Neuronal stem cell (in vitro differentiated cells): ENCODE results near the gene EIF2B1. TPM values are rescaled to one million over a fixed set of nuclear protein-coding genes. Genes with fewer than 3 reads are reported as not detected.

Source experiments
- DNase-seq: peaks from one replicate; pipeline ENCODE4 v3.0.0-alpha.2; 2013; ENCODE audit warnings: low spot score
- H2AFZ ChIP-seq: one replicate; pipeline ENCODE4 v1.6.1; 2013; ENCODE audit warnings: mild to moderate bottlenecking, low read length, inconsistent platforms
- H2AK5ac ChIP-seq: 2 replicates; pipeline ENCODE4 v1.6.1; 2013; ENCODE audit warnings: low read depth, mild to moderate bottlenecking, inconsistent platforms, low read length, moderate library complexity, mixed read lengths
- H2BK120ac ChIP-seq: 2 replicates; pipeline ENCODE4 v1.6.1; 2013; ENCODE audit warnings: low read depth, mild to moderate bottlenecking, inconsistent platforms, low read length, moderate library complexity, mixed read lengths
- H2BK12ac ChIP-seq: one replicate; pipeline ENCODE4 v1.6.1; 2013; ENCODE audit warnings: low read length, inconsistent platforms
- H2BK15ac ChIP-seq: 2 replicates; pipeline ENCODE4 v1.6.1; 2013; ENCODE audit warnings: mild to moderate bottlenecking, low read length, inconsistent platforms, mixed read lengths
- H2BK5ac ChIP-seq: one replicate; pipeline ENCODE4 v1.6.1; 2013; ENCODE audit warnings: inconsistent platforms, mild to moderate bottlenecking, low read length, moderate library complexity
- H3K14ac ChIP-seq: one replicate; pipeline ENCODE4 v1.6.1; 2013; ENCODE audit warnings: low read length, inconsistent platforms
- H3K18ac ChIP-seq: 2 replicates; pipeline ENCODE4 v1.6.1; 2013; ENCODE audit warnings: low read length, inconsistent platforms
- H3K23ac ChIP-seq: 2 replicates; pipeline ENCODE4 v1.6.1; 2013; ENCODE audit warnings: low read depth, mild to moderate bottlenecking, mixed read lengths, low read length, inconsistent platforms; ENCODE audit not compliant: poor library complexity
- H3K27ac ChIP-seq: replicated peaks from 3 replicates; pipeline ENCODE4 v1.5.1; 2013; ENCODE audit warnings: low read length, inconsistent platforms
- H3K27me3 ChIP-seq, 3 experiments: 2 replicates each; pipeline ENCODE4 v1.6.1; 2013; ENCODE audit warnings: low read length in 3 of 3, mild to moderate bottlenecking in 2 of 3, inconsistent platforms in 1 of 3, low read depth in 1 of 3, mixed read lengths in 1 of 3, moderate library complexity in 1 of 3; ENCODE audit not compliant: control insufficient read depth in 3 of 3, insufficient read depth in 3 of 3
- H3K36me3 ChIP-seq, 2 donors: replicated peaks in 1 of 2; 2 replicates each; pipeline ENCODE4 v1.6.1; 2013; ENCODE audit warnings: low read length in 2 of 2; ENCODE audit not compliant: control insufficient read depth in 2 of 2, insufficient read depth in 2 of 2
- H3K4ac ChIP-seq: 2 replicates; pipeline ENCODE4 v1.6.1; 2013; ENCODE audit warnings: inconsistent platforms, mild to moderate bottlenecking, low read length, moderate library complexity
- H3K4me1 ChIP-seq, 2 donors: 1 replicate in 1 of 2; 2 replicates in 1 of 2; pipeline ENCODE4 v1.6.1; 2013; ENCODE audit warnings: low read length in 2 of 2, low read depth in 1 of 2; ENCODE audit not compliant: control insufficient read depth in 2 of 2, insufficient read depth in 1 of 2
- H3K4me2 ChIP-seq: one replicate; pipeline ENCODE4 v1.6.1; 2013; ENCODE audit warnings: mild to moderate bottlenecking, low read length, inconsistent platforms; ENCODE audit not compliant: insufficient read depth, poor library complexity, severe bottlenecking
- H3K4me3 ChIP-seq, 2 donors: 2 replicates each; pipeline ENCODE4 v1.5.1; 2013; ENCODE audit warnings: low read length in 2 of 2, mild to moderate bottlenecking in 2 of 2, inconsistent platforms in 1 of 2, moderate library complexity in 1 of 2
- H3K79me1 ChIP-seq: one replicate; pipeline ENCODE4 v1.6.1; 2013; ENCODE audit warnings: low read depth, mild to moderate bottlenecking, inconsistent platforms, low read length, moderate library complexity
- H3K9ac ChIP-seq: one replicate; pipeline ENCODE4 v1.6.1; 2013; ENCODE audit warnings: mild to moderate bottlenecking, low read depth, low read length, inconsistent platforms; ENCODE audit not compliant: poor library complexity
- H3K9me3 ChIP-seq, 2 donors: replicated peaks in 1 of 2; 2 replicates each; pipeline versions ENCODE3 to v1.6.1; 2013; ENCODE audit warnings: low read length in 2 of 2, mild to moderate bottlenecking in 2 of 2, inconsistent platforms in 1 of 2, low read depth in 1 of 2, mixed read lengths in 1 of 2, moderate library complexity in 1 of 2; ENCODE audit not compliant: control insufficient read depth in 2 of 2, insufficient read depth in 1 of 2
- H4K8ac ChIP-seq: one replicate; pipeline ENCODE4 v1.6.1; 2013; ENCODE audit warnings: low read depth, mild to moderate bottlenecking, inconsistent platforms, low read length, moderate library complexity
- H4K91ac ChIP-seq: one replicate; pipeline ENCODE4 v1.6.1; 2013; ENCODE audit warnings: low read length, low read depth, mild to moderate bottlenecking, inconsistent platforms; ENCODE audit not compliant: poor library complexity
- WGBS, 2 donors: extraction: QIAGEN DNeasy Blood & Tissue Kit; methylation state at CpG; one replicate each; pipeline ENCODE4 v1.1.7; 2013; ENCODE audit warnings: missing lambda C conversion rate in 2 of 2, mixed read lengths in 1 of 2; ENCODE audit not compliant: insufficient read length in 2 of 2, insufficient replicate concordance in 1 of 2; ENCODE audit errors: extremely low coverage in 2 of 2; 5-methylcytosine and 5-hydroxymethylcytosine counted together
- polyA plus RNA-seq, 2 experiments: library from polyadenylated mRNA; stranded (reverse); fragments of 200-250 nt; gene quantifications; one replicate each; pipeline ENCODE4 v1.2.3, GENCODE V29; 2013

Gene EIF2B1
- 29.6 TPM for polyA plus RNA-seq (2013, experiment 1 of 2)
- 29.4 TPM for polyA plus RNA-seq (2013, experiment 2 of 2)

GRCh38 chr12:123633379-123634141, at the start of gene EIF2B1, which contains the start of gene GTF2H3:
EIF2B1 (minus strand) TSS chr12:123633686; CDS start chr12:123633557, 129 bp downstream.
GTF2H3 (plus strand) TSS chr12:123633829; CDS start chr12:123633860, 31 bp downstream.
- Histone ChIP-seq H2AFZ (peak within 1 kb of the TSS; percentile 88), H4K91ac (no peak within 1 kb of the TSS), H3K27me3 (no peaks in the 10 kb centered on the region), H3K27ac (peak within 1 kb of the TSS; percentile 61), H3K4me3 (peak within 1 kb of the TSS; percentile 92 to 95), H2BK5ac (no peak within 1 kb of the TSS), H3K4me2 (peak within 1 kb of the TSS; percentile 81), H2BK12ac (no peak within 1 kb of the TSS), H2BK120ac (no peak within 1 kb of the TSS), H3K9me3 (no peaks in the 10 kb centered on the region), H3K14ac (no peak within 1 kb of the TSS), H3K79me1 (no peaks in the 10 kb centered on the region), H4K8ac (no peak within 1 kb of the TSS), H3K4me1 (peaks cover 2 to 9% of the 10 kb centered on the region in 2 donors), H3K36me3 (peaks cover 14 to 30% of the 10 kb centered on the region in 2 donors), H2BK15ac (no peak within 1 kb of the TSS), H2AK5ac (peak within 1 kb of the TSS; percentile 27), H3K4ac (no peak within 1 kb of the TSS), H3K23ac (peak within 1 kb of the TSS; percentile 93), H3K9ac (peak within 1 kb of the TSS; percentile 88), H3K18ac (peak within 1 kb of the TSS; percentile 89)
- WGBS, 2 donors = no CpG with 5 or more reads among the region's 52 CpGs
- DNase-seq = peak; percentile 95

DNA sequence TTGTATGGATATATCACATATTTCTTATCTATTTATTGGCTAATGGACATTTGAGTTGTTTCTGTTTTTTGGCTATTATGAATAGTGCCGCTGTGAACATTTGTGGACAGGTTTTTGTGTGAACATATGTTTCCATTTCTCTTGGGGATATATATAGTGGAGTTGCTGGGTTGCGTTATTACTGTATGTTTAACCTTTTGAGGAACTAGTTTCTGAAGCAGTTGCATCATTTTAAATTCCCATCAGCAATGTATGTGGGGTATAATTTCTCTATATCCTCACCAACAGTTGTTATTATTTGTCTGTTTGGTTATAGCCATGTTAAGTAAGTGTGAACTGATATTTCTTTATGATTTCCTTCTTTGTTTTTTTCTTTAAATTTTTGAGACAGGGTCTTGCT, 48.1 kb upstream of the EIF2B1 start:
- H3K79me1 ChIP-seq = no peaks in the 10 kb centered on the region

DNA sequence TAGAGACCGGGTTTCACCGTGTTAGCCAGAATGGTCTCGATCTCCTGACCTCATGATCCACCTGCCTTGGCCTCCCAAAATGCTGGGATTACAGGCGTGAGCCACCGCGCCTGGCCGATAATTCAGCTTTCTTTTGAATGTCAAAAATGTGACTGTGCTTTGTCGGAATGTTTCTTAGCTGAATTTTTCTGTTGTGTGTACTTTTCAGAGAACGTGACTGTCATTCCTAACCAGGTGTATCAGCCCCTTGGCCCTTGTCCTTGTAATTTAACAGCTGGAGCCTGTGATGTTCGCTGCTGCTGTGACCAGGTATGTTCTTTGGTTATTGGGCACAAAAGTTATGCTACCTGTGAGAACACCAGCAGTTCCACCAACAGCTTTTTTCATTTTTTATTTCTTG, 45.5 kb upstream of the EIF2B1 start:
- H3K79me1 ChIP-seq = no peaks in the 10 kb centered on the region
- H2BK12ac ChIP-seq = no peak overlapping the region
- WGBS, 2 donors = no CpG with 5 or more reads among the region's 10 CpGs
- no peak overlapping the region for H3K9ac ChIP-seq
- peaks cover 16 to 50% of the 10 kb centered on the region in 2 donors for H3K36me3 ChIP-seq
- DNase-seq = no peak
- H3K4me2 ChIP-seq = no peak overlapping the region
- no peak overlapping the region for H2BK15ac ChIP-seq
- no peaks in the 10 kb centered on the region for H3K4me1 ChIP-seq
- no peak overlapping the region for H2BK5ac ChIP-seq
- H2AK5ac ChIP-seq = no peak overlapping the region
- H4K91ac ChIP-seq = no peak overlapping the region
- H3K18ac ChIP-seq = no peak overlapping the region
- H3K27me3 ChIP-seq = no peaks in the 10 kb centered on the region
- H3K14ac ChIP-seq = no peak overlapping the region
- H3K9me3 ChIP-seq = no peaks in the 10 kb centered on the region
- no peak overlapping the region for H2AFZ ChIP-seq
- H4K8ac ChIP-seq = no peak overlapping the region
- H3K23ac ChIP-seq = no peak overlapping the region
- H2BK120ac ChIP-seq = no peak overlapping the region
- no peak overlapping the region for H3K4ac ChIP-seq
- H3K27ac ChIP-seq = no peak overlapping the region
- no peak overlapping the region for H3K4me3 ChIP-seq

More for the DNA sequence above, 48.1 kb upstream of the EIF2B1 start:
- no peak overlapping the region for H2BK15ac ChIP-seq
- no peaks in the 10 kb centered on the region for H3K27me3 ChIP-seq
- H3K4ac ChIP-seq = no peak overlapping the region
- H2BK120ac ChIP-seq = no peak overlapping the region
- no peaks in the 10 kb centered on the region for H3K9me3 ChIP-seq
- no peak overlapping the region for H4K8ac ChIP-seq
- H3K4me2 ChIP-seq = no peak overlapping the region
- H3K4me3 ChIP-seq = no peak overlapping the region
- no peak overlapping the region for H3K9ac ChIP-seq
- no peak overlapping the region for H2AK5ac ChIP-seq
- no peak overlapping the region for H3K14ac ChIP-seq
- peaks cover 13 to 41% of the 10 kb centered on the region in 2 donors for H3K36me3 ChIP-seq
- no peak for DNase-seq
- no peak overlapping the region for H2BK5ac ChIP-seq
- no CpG with 5 or more reads among the region's 2 CpGs for WGBS, 2 donors
- no peak overlapping the region for H3K27ac ChIP-seq
- no peak overlapping the region for H3K23ac ChIP-seq
- H2AFZ ChIP-seq = no peak overlapping the region
- H3K4me1 ChIP-seq = no peaks in the 10 kb centered on the region
- no peak overlapping the region for H4K91ac ChIP-seq
- no peak overlapping the region for H2BK12ac ChIP-seq
- no peak overlapping the region for H3K18ac ChIP-seq

GRCh38 chr12:123676616-123677320, 43.3 kb upstream of the EIF2B1 start:
- Histone ChIP-seq H2AK5ac (no peak overlapping the region), H3K14ac (no peak overlapping the region), H3K4me3 (no peak overlapping the region), H3K9me3 (no peaks in the 10 kb centered on the region), H2AFZ (no peak overlapping the region), H3K79me1 (peaks cover 2% of the 10 kb centered on the region), H3K4me2 (no peak overlapping the region), H3K36me3 (peaks cover 19 to 54% of the 10 kb centered on the region in 2 donors), H4K91ac (no peak overlapping the region), H2BK12ac (no peak overlapping the region), H3K27ac (no peak overlapping the region), H2BK120ac (no peak overlapping the region), H3K27me3 (no peaks in the 10 kb centered on the region), H2BK15ac (no peak overlapping the region), H4K8ac (no peak overlapping the region), H3K4me1 (peaks cover 2 to 3% of the 10 kb centered on the region in 2 donors), H3K9ac (no peak overlapping the region), H3K4ac (no peak overlapping the region), H2BK5ac (no peak overlapping the region), H3K18ac (no peak overlapping the region), H3K23ac (no peak overlapping the region)
- WGBS, 2 donors = no CpG with 5 or more reads among the region's 9 CpGs
- no peak for DNase-seq
